Tibial nerve (tissue), 4 donors: ENCODE data around the gene IGSF8. TPM values are rescaled to one million over a fixed set of nuclear protein-coding genes. Genes with fewer than 3 reads are reported as not detected.

ENCODE experiments used
- DNase-seq, 2 donors: peaks; one replicate each; pipeline ENCODE4 v3.0.0-alpha.2; 2019; ENCODE audit warnings: low spot score in 2 of 2
- H3K27ac ChIP-seq, 4 donors: fragments of 200-600 bp; sonication (generic) in 3 of 4; one replicate each; pipeline ENCODE4 v1.5.1; 2017 to 2019; ENCODE audit warnings: mild to moderate bottlenecking in 1 of 4
- H3K27me3 ChIP-seq, 2 donors: fragments of 200-600 bp; sonication (generic) in 1 of 2; one replicate each; pipeline versions ENCODE4 v1.5.1 to v1.6.0; 2017 to 2019
- H3K36me3 ChIP-seq, 3 donors: fragments of 200-600 bp; sonication (generic); one replicate each; pipeline ENCODE4 v1.5.1; 2018 to 2019
- H3K4me1 ChIP-seq, 4 donors: fragments of 200-600 bp; sonication (generic) in 3 of 4; one replicate each; pipeline ENCODE4 v1.5.1; 2017 to 2019
- H3K4me3 ChIP-seq, 4 donors: fragments of 200-600 bp; sonication (generic) in 3 of 4; one replicate each; pipeline ENCODE4 v1.5.1; 2017 to 2019; ENCODE audit warnings: mild to moderate bottlenecking in 1 of 4, moderate library complexity in 1 of 4
- H3K9me3 ChIP-seq, 4 donors: fragments of 200-600 bp; sonication (generic) in 3 of 4; one replicate each; pipeline ENCODE4 v1.5.1; 2017 to 2019
- CTCF ChIP-seq, 5 experiments: fragments of 200-600 bp in 3 of 5; fragments of 450-650 bp in 2 of 5; sonication (generic) in 3 of 5; IDR thresholded peaks; one replicate each; pipeline ENCODE4 v1.5.1; 2016 to 2019; ENCODE audit warnings: antibody characterized with exemption in 5 of 5, mild to moderate bottlenecking in 3 of 5, moderate library complexity in 2 of 5
- EP300 ChIP-seq, 2 donors: sonication (generic); formaldehyde crosslinking; IDR thresholded peaks; one replicate each; pipeline ENCODE4 v1.6.1; 2017; ENCODE audit warnings: antibody characterized with exemption in 2 of 2, mild to moderate bottlenecking in 1 of 2
- POLR2A ChIP-seq, 2 donors: fragments of 450-650 bp; IDR thresholded peaks; one replicate each; pipeline ENCODE4 v1.6.1; 2017; ENCODE audit warnings: antibody characterized with exemption in 2 of 2, mild to moderate bottlenecking in 2 of 2, moderate library complexity in 2 of 2
- total RNA-seq, 4 donors: library from RNA; depleted of rRNA; stranded (reverse); fragments of >200 nt; gene quantifications; one replicate each; pipeline ENCODE4 v1.1.0, GENCODE V29; 2016

The IGSF8 gene
- total RNA-seq, 4 donors from 2014 or later = 42.6 to 73.9 (median 50.7) TPM

- no peaks in the 10 kb centered on the region for H3K9me3 ChIP-seq
- peaks cover 0 to 33% (median 15%) of the 10 kb centered on the region in 4 donors for H3K4me1 ChIP-seq
- DNase-seq = no peak
- no peak overlapping the region for H3K4me3 ChIP-seq
- H3K27me3 ChIP-seq = no peaks in the 10 kb centered on the region
- peak overlapping the region in 1 of 4 donors; percentile 14 for H3K27ac ChIP-seq
- no peak for TF ChIP-seq CTCF (IDR thresholded peaks at IDR 0.05)
- TF ChIP-seq POLR2A (IDR thresholded peaks at IDR 0.05) = no peak
- no peak for TF ChIP-seq EP300 (IDR thresholded peaks at IDR 0.05)
- H3K36me3 ChIP-seq = peaks cover 0 to 18% (median 0%) of the 10 kb centered on the region in 3 donors
Measured at GRCh38 chr1:160043543-160043942, 54.9 kb downstream of the IGSF8 start.

Other genes with a start within 250 kb of the IGSF8 start
- under 1 TPM in 1 of 4 donors, not detected in 3; 0.20 TPM for gene VSIG8, start 236.0 kb downstream of the IGSF8 start, total RNA-seq
- under 1 TPM in 3 of 4 donors, not detected in 1; 0.39 to 0.66 (median 0.63) TPM for gene CFAP45, start 198.5 kb downstream of the IGSF8 start, total RNA-seq
- gene TAGLN2, start 173.1 kb downstream of the IGSF8 start, total RNA-seq = 100 to 1,000 TPM; 149 to 205 (median 168) TPM
- gene IGSF9, start 153.0 kb downstream of the IGSF8 start, total RNA-seq = under 1 TPM in 2 of 4 donors, not detected in 2; 0.20 to 0.63 TPM
- not detected for gene SLAMF9, start 144.4 kb downstream of the IGSF8 start, total RNA-seq
- gene PIGM, start 66.6 kb downstream of the IGSF8 start, total RNA-seq = 1 to 10 TPM; 3.0 to 7.0 (median 4.3) TPM
- gene KCNJ10, start 28.5 kb downstream of the IGSF8 start, total RNA-seq = 10 to 100 TPM in 1 of 4 donors, 1 to 10 TPM in 3; 6.5 to 13.5 (median 8.8) TPM
- gene KCNJ9, start 17.1 kb downstream of the IGSF8 start, total RNA-seq = under 1 TPM in 1 of 4 donors, not detected in 3; 0.60 TPM
- gene ATP1A2, start 17.1 kb upstream of the IGSF8 start, total RNA-seq = 100 to 1,000 TPM; 173 to 211 (median 201) TPM
- gene ATP1A4, start 53.0 kb upstream of the IGSF8 start, total RNA-seq = 1 to 10 TPM in 3 of 4 donors, under 1 TPM in 1; 0.90 to 5.0 (median 2.1) TPM
- 1 to 10 TPM in 1 of 4 donors, under 1 TPM in 1, not detected in 2; 0.98 to 1.7 TPM for gene CASQ1, start 92.0 kb upstream of the IGSF8 start, total RNA-seq
- gene PEA15, start 106.8 kb upstream of the IGSF8 start, total RNA-seq = 100 to 1,000 TPM; 144 to 154 (median 147) TPM
- 100 to 1,000 TPM; 126 to 186 (median 172) TPM for gene DCAF8, start 163.9 kb upstream of the IGSF8 start, total RNA-seq
- 10 to 100 TPM; 66.6 to 85.9 (median 71.6) TPM for gene PEX19, start 186.5 kb upstream of the IGSF8 start, total RNA-seq
- 100 to 1,000 TPM in 3 of 4 donors, 10 to 100 TPM in 1; 92.2 to 127 (median 112) TPM for gene COPA, start 244.6 kb upstream of the IGSF8 start, total RNA-seq
- gene NCSTN, start 244.8 kb upstream of the IGSF8 start, total RNA-seq = 10 to 100 TPM; 60.6 to 85.5 (median 73.0) TPM